MM.1S (cell line): ENCODE data around the gene TBC1D2.

ENCODE experiments used
- DNase-seq: peaks from one replicate; pipeline ENCODE4 v3.0.0-alpha.2; 2015
- H2AFZ ChIP-seq: fragments of 300-600 bp; sonication (generic); 2 replicates; pipeline ENCODE4 v1.6.0; 2016; ENCODE audit warnings: antibody characterized with exemption, low read length
- H3F3A ChIP-seq: fragments of 300-600 bp; sonication (generic); 2 replicates; pipeline ENCODE4 v1.6.1; 2016; ENCODE audit warnings: mild to moderate bottlenecking, antibody characterized with exemption, low read length, moderate library complexity, mixed read lengths; ENCODE audit not compliant: insufficient read depth
- H3K27ac ChIP-seq: fragments of 300-600 bp; sonication (generic); 2 replicates; pipeline ENCODE4 v1.5.1; 2016; ENCODE audit warnings: mild to moderate bottlenecking, low read length
- H3K27me3 ChIP-seq: fragments of 300-600 bp; sonication (generic); replicated peaks from 2 replicates; pipeline ENCODE4 v1.6.0; 2016; ENCODE audit warnings: low read length; ENCODE audit not compliant: insufficient read depth
- H3K36me3 ChIP-seq: fragments of 300-600 bp; sonication (generic); replicated peaks from 2 replicates; pipeline ENCODE4 v1.6.1; 2016; ENCODE audit warnings: mild to moderate bottlenecking, low read length, mixed read lengths; ENCODE audit not compliant: insufficient read depth
- H3K4me1 ChIP-seq: fragments of 300-600 bp; sonication (generic); 2 replicates; pipeline ENCODE4 v1.6.1; 2016; ENCODE audit warnings: low read length, mixed read lengths
- H3K4me2 ChIP-seq: fragments of 300-600 bp; sonication (generic); 2 replicates; pipeline ENCODE4 v1.6.0; 2016; ENCODE audit warnings: low read depth, low read length
- H3K4me3 ChIP-seq: fragments of 300-600 bp; sonication (generic); 2 replicates; pipeline ENCODE4 v1.5.1; 2016; ENCODE audit warnings: low read length, mixed read lengths
- H3K79me2 ChIP-seq: fragments of 300-600 bp; sonication (generic); 2 replicates; pipeline ENCODE4 v1.6.1; 2016; ENCODE audit warnings: mixed run types, low read length, mixed read lengths
- H3K9ac ChIP-seq: fragments of 300-600 bp; sonication (generic); 2 replicates; pipeline ENCODE4 v1.6.1; 2016; ENCODE audit warnings: low read length, mixed read lengths
- H3K9me2 ChIP-seq: fragments of 300-600 bp; sonication (generic); replicated peaks from 2 replicates; pipeline ENCODE4 v1.6.1; 2016; ENCODE audit warnings: mild to moderate bottlenecking, low read length, mixed read lengths; ENCODE audit not compliant: insufficient read depth
- H3K9me3 ChIP-seq: fragments of 300-600 bp; sonication (generic); replicated peaks from 2 replicates; pipeline ENCODE4 v1.6.1; 2016; ENCODE audit warnings: mild to moderate bottlenecking, low read length, mixed read lengths; ENCODE audit not compliant: insufficient read depth
- H4K20me1 ChIP-seq: fragments of 300-600 bp; sonication (generic); 2 replicates; pipeline ENCODE4 v1.6.1; 2016; ENCODE audit warnings: mild to moderate bottlenecking, low read length, moderate library complexity, mixed read lengths; ENCODE audit not compliant: insufficient read depth
- CTCF ChIP-seq: fragments of 300-600 bp; sonication (generic); IDR thresholded peaks from 2 replicates; pipeline ENCODE4 v1.5.1; 2016; ENCODE audit warnings: antibody characterized with exemption, low read length, mixed read lengths
- EZH2 ChIP-seq: fragments of 300-600 bp; sonication (generic); optimal IDR thresholded peaks from 2 replicates; pipeline ENCODE3; 2017; ENCODE audit warnings: low read depth, mild to moderate bottlenecking, antibody characterized with exemption, low read length, mixed read lengths
- EZH2phosphoT487 ChIP-seq: fragments of 300-600 bp; sonication (generic); IDR thresholded peaks from 2 replicates; pipeline ENCODE4 v1.6.1; 2018; ENCODE audit warnings: antibody characterized with exemption, low read length

The TBC1D2 gene

DNA sequence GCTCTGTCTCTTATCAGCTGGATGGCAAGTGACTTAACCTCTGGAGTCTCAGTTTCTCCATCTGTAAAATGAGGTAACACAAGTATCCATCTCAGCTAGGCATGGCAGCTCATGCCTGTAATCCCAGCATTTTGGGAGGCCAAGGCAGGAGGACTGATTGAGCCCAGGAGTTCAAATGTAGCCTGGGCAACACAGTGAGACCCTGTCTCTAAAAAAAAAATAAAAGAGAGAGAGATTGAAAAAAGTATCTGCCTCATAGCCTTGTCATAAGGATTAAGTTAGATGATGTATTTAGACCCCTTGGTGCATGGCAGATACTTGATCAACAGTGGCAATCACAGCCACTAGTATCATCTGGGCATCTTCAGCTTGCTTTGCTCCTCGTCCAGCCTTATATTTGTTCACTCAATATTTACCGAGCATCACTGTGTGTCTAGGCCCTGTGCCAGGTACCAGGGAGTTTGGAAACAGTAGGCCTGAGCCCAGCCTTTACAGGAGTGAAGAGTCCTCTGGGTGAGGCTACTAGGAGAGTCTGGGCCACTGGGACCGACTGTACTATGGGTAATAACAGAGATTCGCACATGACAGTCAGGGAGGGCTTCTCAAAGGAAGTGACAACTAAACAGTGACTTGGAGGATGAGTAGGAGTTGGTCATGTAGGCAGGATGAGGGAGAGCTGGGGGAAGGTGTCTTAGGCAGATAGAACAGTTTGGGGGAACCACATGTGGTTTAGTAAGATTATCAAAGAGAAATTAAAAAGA lies 97.2 kb downstream of the TBC1D2 start:
- Histone ChIP-seq H3K27ac (no peak overlapping the region), H3K9ac (no peak overlapping the region), H3K4me2 (no peak overlapping the region), H3K79me2 (no peaks in the 10 kb centered on the region), H3K4me3 (no peak overlapping the region), H3F3A (no peaks in the 10 kb centered on the region), H3K27me3 (no peaks in the 10 kb centered on the region), H3K9me3 (no peaks in the 10 kb centered on the region), H4K20me1 (no peaks in the 10 kb centered on the region), H3K36me3 (no peaks in the 10 kb centered on the region), H3K9me2 (no peaks in the 10 kb centered on the region), H2AFZ (no peak overlapping the region), H3K4me1 (no peaks in the 10 kb centered on the region)
- no peak for DNase-seq
- TF ChIP-seq EZH2phosphoT487 (no peak), EZH2 (no peak), CTCF (no peak)

GRCh38 chr9:98157372-98157771 lies 98.1 kb downstream of the TBC1D2 start:
- Histone ChIP-seq H3K4me3 (no peak overlapping the region), H3K27me3 (no peaks in the 10 kb centered on the region), H3K36me3 (no peaks in the 10 kb centered on the region), H3F3A (no peaks in the 10 kb centered on the region), H2AFZ (no peak overlapping the region), H3K79me2 (no peaks in the 10 kb centered on the region), H3K4me1 (no peaks in the 10 kb centered on the region), H3K9me3 (no peaks in the 10 kb centered on the region), H3K27ac (no peak overlapping the region), H3K9ac (no peak overlapping the region), H3K9me2 (no peaks in the 10 kb centered on the region), H3K4me2 (no peak overlapping the region), H4K20me1 (no peaks in the 10 kb centered on the region)
- TF ChIP-seq EZH2 (no peak), EZH2phosphoT487 (no peak), CTCF (no peak)
- DNase-seq: no peak

- H4K20me1 ChIP-seq: no peaks in the 10 kb centered on the region
- TF ChIP-seq EZH2 (no peak), CTCF (no peak)
- no peaks in the 10 kb centered on the region for H3K27me3 ChIP-seq
- H3F3A ChIP-seq: no peaks in the 10 kb centered on the region
- no peaks in the 10 kb centered on the region for H3K9me3 ChIP-seq
- H3K27ac ChIP-seq: no peak overlapping the region
- H3K9ac ChIP-seq: no peak overlapping the region
- no peak overlapping the region for H3K4me2 ChIP-seq
- no peak overlapping the region for H2AFZ ChIP-seq
- no peaks in the 10 kb centered on the region for H3K4me1 ChIP-seq
- H3K4me3 ChIP-seq: no peak overlapping the region
- no peaks in the 10 kb centered on the region for H3K36me3 ChIP-seq
- no peaks in the 10 kb centered on the region for H3K9me2 ChIP-seq
- no peak for DNase-seq
- H3K79me2 ChIP-seq: no peaks in the 10 kb centered on the region
These were observed 100.8 kb downstream of the TBC1D2 start for GRCh38 chr9:98154678-98155077.
